Suprapubic skin (tissue), 4 donors: Measurements from ENCODE around the gene GGCT. TPM values are rescaled to one million over a fixed set of nuclear protein-coding genes. Genes with fewer than 3 reads are reported as not detected.

Experiments used
- DNase-seq, 2 donors: peaks; one replicate each; pipeline ENCODE4 v3.0.0-alpha.2; 2019; ENCODE audit warnings: low spot score in 2 of 2
- H3K27ac ChIP-seq: fragments of 200-600 bp; sonication (generic); one replicate; pipeline ENCODE4 v1.5.1; 2019
- H3K27me3 ChIP-seq: fragments of 200-600 bp; sonication (generic); one replicate; pipeline ENCODE4 v1.5.1; 2019
- H3K36me3 ChIP-seq: fragments of 200-600 bp; sonication (generic); one replicate; pipeline ENCODE4 v1.5.1; 2019
- H3K4me1 ChIP-seq: fragments of 200-600 bp; sonication (generic); one replicate; pipeline ENCODE4 v1.5.1; 2019
- H3K4me3 ChIP-seq: fragments of 200-600 bp; sonication (generic); one replicate; pipeline ENCODE4 v1.5.1; 2019; ENCODE audit warnings: mild to moderate bottlenecking
- H3K9me3 ChIP-seq: fragments of 200-600 bp; sonication (generic); one replicate; pipeline ENCODE4 v1.5.1; 2019
- CTCF ChIP-seq, 2 donors: fragments of 200-600 bp in 1 of 2; fragments of 450-650 bp in 1 of 2; sonication (generic) in 1 of 2; IDR thresholded peaks; one replicate each; pipeline ENCODE4 v1.5.1; 2016 to 2019; ENCODE audit warnings: antibody characterized with exemption in 2 of 2, mild to moderate bottlenecking in 1 of 2, moderate library complexity in 1 of 2
- EP300 ChIP-seq: sonication (generic); formaldehyde crosslinking; IDR thresholded peaks from one replicate; pipeline ENCODE4 v1.6.1; 2017; ENCODE audit warnings: antibody characterized with exemption
- POLR2A ChIP-seq, 2 donors: fragments of 450-650 bp; IDR thresholded peaks; one replicate each; pipeline ENCODE4 v1.6.1; 2017; ENCODE audit warnings: antibody characterized with exemption in 2 of 2, mild to moderate bottlenecking in 2 of 2, moderate library complexity in 2 of 2
- POLR2AphosphoS5 ChIP-seq, 3 donors: sonication (generic); formaldehyde crosslinking; IDR thresholded peaks; one replicate each; pipeline ENCODE4 v1.6.1; 2017; ENCODE audit warnings: antibody characterized with exemption in 3 of 3
- WGBS: methylation state at CpG from one replicate; pipeline ENCODE4 v1.1.5; 2018; 5-methylcytosine and 5-hydroxymethylcytosine counted together
- total RNA-seq, 4 donors: library from RNA; depleted of rRNA; stranded (reverse); fragments of >200 nt; gene quantifications; one replicate each; pipeline ENCODE4 v1.1.0, GENCODE V29; 2016

The GGCT gene
- total RNA-seq, 4 donors from 2014 or later, result 13.7 to 76.1 (median 54.1) TPM

GRCh38 chr7:30462179-30462578 is 42.5 kb downstream of the GGCT start:
- no peak for DNase-seq
- Histone ChIP-seq H3K4me3 (no peak overlapping the region), H3K27ac (no peak overlapping the region), H3K27me3 (no peaks in the 10 kb centered on the region), H3K4me1 (peaks cover 32% of the 10 kb centered on the region), H3K9me3 (no peaks in the 10 kb centered on the region), H3K36me3 (no peaks in the 10 kb centered on the region)
- no peak for TF ChIP-seq POLR2A (IDR thresholded peaks at IDR 0.05)
- TF ChIP-seq CTCF (IDR thresholded peaks at IDR 0.05), result no peak
- no peak for TF ChIP-seq EP300
- whole genome bisulfite sequencing, result 78% methylated on average over 1 of the region's 1 CpG

- no peaks in the 10 kb centered on the region for H3K9me3 ChIP-seq
- peak overlapping the region; percentile 28 for H3K27ac ChIP-seq
- no peak for TF ChIP-seq CTCF (IDR thresholded peaks at IDR 0.05)
- no peak for TF ChIP-seq POLR2AphosphoS5 (IDR thresholded peaks at IDR 0.05)
- TF ChIP-seq POLR2A (IDR thresholded peaks at IDR 0.05), result no peak
- TF ChIP-seq EP300, result no peak
- peaks cover 23% of the 10 kb centered on the region for H3K4me1 ChIP-seq
- H3K36me3 ChIP-seq, result peaks cover 18% of the 10 kb centered on the region
- no peak overlapping the region for H3K4me3 ChIP-seq
- H3K27me3 ChIP-seq, result no peaks in the 10 kb centered on the region
- 80% methylated on average over 4 of the region's 4 CpGs for WGBS
- DNase-seq, result no peak
These were observed 44.4 kb downstream of the GGCT start for GRCh38 chr7:30460246-30460633.

GRCh38 chr7:30459591-30460245 is 44.9 kb downstream of the GGCT start:
- 36% methylated on average over 9 of the region's 9 CpGs for WGBS
- DNase-seq, result peak in 1 of 2 donors; percentile 85
- TF ChIP-seq EP300, result peak; percentile 14
- TF ChIP-seq CTCF (IDR thresholded peaks at IDR 0.05), result no peak

GRCh38 chr7:30458311-30458710 is 46.3 kb downstream of the GGCT start:
- Histone ChIP-seq H3K4me3 (no peak overlapping the region), H3K27ac (no peak overlapping the region), H3K9me3 (no peaks in the 10 kb centered on the region), H3K36me3 (peaks cover 38% of the 10 kb centered on the region), H3K4me1 (peaks cover 8% of the 10 kb centered on the region), H3K27me3 (no peaks in the 10 kb centered on the region)
- whole genome bisulfite sequencing, result 39% methylated on average over 1 of the region's 1 CpG
- TF ChIP-seq EP300, result no peak
- TF ChIP-seq CTCF (IDR thresholded peaks at IDR 0.05), result no peak
- no peak for TF ChIP-seq POLR2AphosphoS5 (IDR thresholded peaks at IDR 0.05)
- TF ChIP-seq POLR2A (IDR thresholded peaks at IDR 0.05), result no peak
- no peak for DNase-seq

More at GRCh38 chr7:30459591-30460245, 44.9 kb downstream of the GGCT start:
- no peak overlapping the region for H3K4me3 ChIP-seq
- H3K27me3 ChIP-seq, result no peaks in the 10 kb centered on the region
- peak overlapping the region; percentile 28 for H3K27ac ChIP-seq
- H3K36me3 ChIP-seq, result peaks cover 23% of the 10 kb centered on the region
- H3K4me1 ChIP-seq, result peaks cover 19% of the 10 kb centered on the region
- H3K9me3 ChIP-seq, result no peaks in the 10 kb centered on the region

- Histone ChIP-seq H3K4me1 (peaks cover 4% of the 10 kb centered on the region), H3K9me3 (no peaks in the 10 kb centered on the region), H3K36me3 (peaks cover 74% of the 10 kb centered on the region), H3K27me3 (no peaks in the 10 kb centered on the region), H3K4me3 (no peak overlapping the region), H3K27ac (no peak overlapping the region)
- TF ChIP-seq POLR2A (IDR thresholded peaks at IDR 0.05) (no peak), CTCF (IDR thresholded peaks at IDR 0.05) (no peak), EP300 (no peak), POLR2AphosphoS5 (IDR thresholded peaks at IDR 0.05) (no peak)
- DNase-seq, result peak in 1 of 2 donors; percentile 53
- 48% methylated on average over 3 of the region's 3 CpGs for WGBS
These were observed 50.7 kb downstream of the GGCT start for GRCh38 chr7:30453921-30454320.
